ENCODE measurements around the gene CNTN4. TPM values are rescaled to one million over a fixed set of nuclear protein-coding genes. Genes with fewer than 3 reads are reported as not detected.

CNTN4 gene
- total RNA-seq, 1 donor from 2014 or later = 11.0 TPM

DNA sequence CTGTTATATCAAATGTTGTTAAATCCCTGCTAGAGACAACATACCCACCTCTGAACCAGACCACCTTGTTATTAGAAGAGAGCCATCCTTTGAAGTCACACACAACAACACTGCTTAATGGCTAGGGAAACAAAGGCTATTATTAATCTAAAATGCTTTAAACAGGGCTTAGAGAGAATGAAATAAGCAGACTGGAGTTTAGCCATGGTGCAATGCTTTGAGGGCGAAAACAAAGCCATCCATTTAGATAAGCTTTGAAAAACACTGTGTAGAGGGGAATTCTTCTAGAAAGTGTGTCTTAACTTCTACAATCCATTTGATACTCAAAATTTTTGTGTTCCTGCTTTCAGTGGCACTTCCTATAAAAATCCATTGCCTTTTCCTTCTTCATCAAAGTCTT is 862.9 kb downstream of the CNTN4 start:
- no peak overlapping the region for H3K4me3 ChIP-seq (ENCODE audit: low read length in 3 of 3)
- no peaks in the 10 kb centered on the region for H3K36me3 ChIP-seq (ENCODE audit: control insufficient read depth in 3 of 3, insufficient read depth in 3 of 3, low read length in 3 of 3)
- no peak overlapping the region for H3K27ac ChIP-seq (ENCODE audit: low read depth, low read length)
- no peaks in the 10 kb centered on the region for H3K4me1 ChIP-seq (ENCODE audit: control insufficient read depth in 3 of 3, insufficient read depth in 3 of 3, low read length in 3 of 3)
- H3K27me3 ChIP-seq (ENCODE audit: control insufficient read depth in 3 of 3, insufficient read depth in 3 of 3, low read length in 3 of 3) = no peaks in the 10 kb centered on the region
- H3K9me3 ChIP-seq (ENCODE audit: control insufficient read depth in 3 of 3, low read length in 3 of 3) = no peaks in the 10 kb centered on the region
- H3K9ac ChIP-seq (ENCODE audit: low read depth in 1 of 3, low read length in 3 of 3) = no peak overlapping the region

GRCh38 chr3:2967871-2968270 is 869.2 kb downstream of the CNTN4 start:
- Histone ChIP-seq H3K9me3 (ENCODE audit: control insufficient read depth in 3 of 3, low read length in 3 of 3) (no peaks in the 10 kb centered on the region), H3K9ac (ENCODE audit: low read depth in 1 of 3, low read length in 3 of 3) (no peak overlapping the region), H3K36me3 (ENCODE audit: control insufficient read depth in 3 of 3, insufficient read depth in 3 of 3, low read length in 3 of 3) (no peaks in the 10 kb centered on the region), H3K4me3 (ENCODE audit: low read length in 3 of 3) (no peak overlapping the region), H3K4me1 (ENCODE audit: control insufficient read depth in 3 of 3, insufficient read depth in 3 of 3, low read length in 3 of 3) (no peaks in the 10 kb centered on the region), H3K27me3 (ENCODE audit: control insufficient read depth in 3 of 3, insufficient read depth in 3 of 3, low read length in 3 of 3) (no peaks in the 10 kb centered on the region), H3K27ac (ENCODE audit: low read depth, low read length) (no peak overlapping the region)

DNA sequence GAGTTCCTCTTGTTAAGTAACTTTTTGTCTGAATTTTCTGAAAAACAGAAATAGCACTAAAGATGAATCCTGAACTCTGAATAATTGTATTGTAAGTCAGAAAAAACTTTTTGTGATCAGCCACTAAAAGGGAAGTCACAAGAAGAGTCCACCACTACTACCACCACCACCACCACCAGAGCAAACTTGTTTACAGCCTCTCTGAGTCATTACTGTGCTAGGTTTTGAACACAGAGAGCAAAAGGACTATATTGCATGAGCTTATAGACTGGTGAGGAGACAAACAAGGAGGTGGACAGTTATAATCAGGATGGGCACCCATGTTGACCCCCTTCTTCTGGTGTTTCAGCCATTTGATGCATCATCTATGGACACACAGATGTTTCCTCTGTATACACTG is 869.8 kb downstream of the CNTN4 start:
- H3K4me3 ChIP-seq (ENCODE audit: low read length in 3 of 3) = no peak overlapping the region
- no peaks in the 10 kb centered on the region for H3K4me1 ChIP-seq (ENCODE audit: control insufficient read depth in 3 of 3, insufficient read depth in 3 of 3, low read length in 3 of 3)
- H3K36me3 ChIP-seq (ENCODE audit: control insufficient read depth in 3 of 3, insufficient read depth in 3 of 3, low read length in 3 of 3) = no peaks in the 10 kb centered on the region
- H3K27me3 ChIP-seq (ENCODE audit: control insufficient read depth in 3 of 3, insufficient read depth in 3 of 3, low read length in 3 of 3) = no peaks in the 10 kb centered on the region
- H3K9me3 ChIP-seq (ENCODE audit: control insufficient read depth in 3 of 3, low read length in 3 of 3) = no peaks in the 10 kb centered on the region
- H3K9ac ChIP-seq (ENCODE audit: low read depth in 1 of 3, low read length in 3 of 3) = no peak overlapping the region
- no peak overlapping the region for H3K27ac ChIP-seq (ENCODE audit: low read depth, low read length)

- Histone ChIP-seq H3K4me3 (ENCODE audit: low read length in 3 of 3) (no peak overlapping the region), H3K9me3 (ENCODE audit: control insufficient read depth in 3 of 3, low read length in 3 of 3) (peaks cover 0 to 2% (median 0%) of the 10 kb centered on the region in 3 donors), H3K4me1 (ENCODE audit: control insufficient read depth in 3 of 3, insufficient read depth in 3 of 3, low read length in 3 of 3) (no peaks in the 10 kb centered on the region), H3K36me3 (ENCODE audit: control insufficient read depth in 3 of 3, insufficient read depth in 3 of 3, low read length in 3 of 3) (no peaks in the 10 kb centered on the region), H3K27ac (ENCODE audit: low read depth, low read length) (no peak overlapping the region), H3K9ac (ENCODE audit: low read depth in 1 of 3, low read length in 3 of 3) (no peak overlapping the region), H3K27me3 (ENCODE audit: control insufficient read depth in 3 of 3, insufficient read depth in 3 of 3, low read length in 3 of 3) (no peaks in the 10 kb centered on the region)
These were observed 877.5 kb downstream of the CNTN4 start for GRCh38 chr3:2976212-2976611.

DNA sequence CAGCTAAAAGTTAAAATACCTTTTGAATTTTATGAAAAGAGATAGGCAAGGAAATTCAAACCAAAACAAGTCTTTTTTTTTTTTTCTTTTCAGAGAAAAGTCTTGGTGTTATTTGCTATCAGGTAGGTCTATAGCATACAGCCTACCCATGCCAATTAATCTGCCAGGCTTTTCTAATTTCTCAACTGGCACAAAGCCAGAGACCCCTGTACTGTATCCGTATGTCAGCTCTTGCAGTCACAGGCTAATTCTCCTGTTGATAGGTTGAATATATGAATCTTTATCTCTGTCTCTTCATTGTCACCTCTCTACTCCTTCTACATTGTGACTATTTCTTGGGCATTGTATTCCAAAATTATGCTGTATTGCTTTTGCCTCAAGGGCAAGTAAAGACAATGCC is 878.1 kb downstream of the CNTN4 start:
- Histone ChIP-seq H3K27ac (ENCODE audit: low read depth, low read length) (no peak overlapping the region), H3K9me3 (ENCODE audit: control insufficient read depth in 3 of 3, low read length in 3 of 3) (peaks cover 0 to 2% (median 0%) of the 10 kb centered on the region in 3 donors), H3K4me1 (ENCODE audit: control insufficient read depth in 3 of 3, insufficient read depth in 3 of 3, low read length in 3 of 3) (no peaks in the 10 kb centered on the region), H3K9ac (ENCODE audit: low read depth in 1 of 3, low read length in 3 of 3) (no peak overlapping the region), H3K4me3 (ENCODE audit: low read length in 3 of 3) (no peak overlapping the region), H3K27me3 (ENCODE audit: control insufficient read depth in 3 of 3, insufficient read depth in 3 of 3, low read length in 3 of 3) (no peaks in the 10 kb centered on the region), H3K36me3 (ENCODE audit: control insufficient read depth in 3 of 3, insufficient read depth in 3 of 3, low read length in 3 of 3) (no peaks in the 10 kb centered on the region)

GRCh38 chr3:2978977-2979732 is 880.5 kb downstream of the CNTN4 start:
- Histone ChIP-seq H3K4me1 (ENCODE audit: control insufficient read depth in 3 of 3, insufficient read depth in 3 of 3, low read length in 3 of 3) (no peaks in the 10 kb centered on the region), H3K9ac (ENCODE audit: low read depth in 1 of 3, low read length in 3 of 3) (no peak overlapping the region), H3K9me3 (ENCODE audit: control insufficient read depth in 3 of 3, low read length in 3 of 3) (peaks cover 0 to 2% (median 0%) of the 10 kb centered on the region in 3 donors), H3K27me3 (ENCODE audit: control insufficient read depth in 3 of 3, insufficient read depth in 3 of 3, low read length in 3 of 3) (no peaks in the 10 kb centered on the region), H3K4me3 (ENCODE audit: low read length in 3 of 3) (no peak overlapping the region), H3K27ac (ENCODE audit: low read depth, low read length) (no peak overlapping the region), H3K36me3 (ENCODE audit: control insufficient read depth in 3 of 3, insufficient read depth in 3 of 3, low read length in 3 of 3) (no peaks in the 10 kb centered on the region)

GRCh38 chr3:2984005-2984830 is 885.6 kb downstream of the CNTN4 start:
- Histone ChIP-seq H3K27me3 (ENCODE audit: control insufficient read depth in 3 of 3, insufficient read depth in 3 of 3, low read length in 3 of 3) (no peaks in the 10 kb centered on the region), H3K27ac (ENCODE audit: low read depth, low read length) (no peak overlapping the region), H3K9me3 (ENCODE audit: control insufficient read depth in 3 of 3, low read length in 3 of 3) (peaks cover 0 to 2% (median 0%) of the 10 kb centered on the region in 3 donors), H3K4me1 (ENCODE audit: control insufficient read depth in 3 of 3, insufficient read depth in 3 of 3, low read length in 3 of 3) (no peaks in the 10 kb centered on the region), H3K4me3 (ENCODE audit: low read length in 3 of 3) (no peak overlapping the region), H3K36me3 (ENCODE audit: control insufficient read depth in 3 of 3, insufficient read depth in 3 of 3, low read length in 3 of 3) (no peaks in the 10 kb centered on the region), H3K9ac (ENCODE audit: low read depth in 1 of 3, low read length in 3 of 3) (no peak overlapping the region)

- no peaks in the 10 kb centered on the region for H3K27me3 ChIP-seq (ENCODE audit: control insufficient read depth in 3 of 3, insufficient read depth in 3 of 3, low read length in 3 of 3)
- no peak overlapping the region for H3K4me3 ChIP-seq (ENCODE audit: low read length in 3 of 3)
- H3K36me3 ChIP-seq (ENCODE audit: control insufficient read depth in 3 of 3, insufficient read depth in 3 of 3, low read length in 3 of 3) = no peaks in the 10 kb centered on the region
- H3K27ac ChIP-seq (ENCODE audit: low read depth, low read length) = no peak overlapping the region
- H3K9me3 ChIP-seq (ENCODE audit: control insufficient read depth in 3 of 3, low read length in 3 of 3) = peaks cover 0 to 2% (median 0%) of the 10 kb centered on the region in 3 donors
- no peaks in the 10 kb centered on the region for H3K4me1 ChIP-seq (ENCODE audit: control insufficient read depth in 3 of 3, insufficient read depth in 3 of 3, low read length in 3 of 3)
- H3K9ac ChIP-seq (ENCODE audit: low read depth in 1 of 3, low read length in 3 of 3) = no peak overlapping the region
These were observed 886.2 kb downstream of the CNTN4 start for GRCh38 chr3:2984831-2985220.

DNA sequence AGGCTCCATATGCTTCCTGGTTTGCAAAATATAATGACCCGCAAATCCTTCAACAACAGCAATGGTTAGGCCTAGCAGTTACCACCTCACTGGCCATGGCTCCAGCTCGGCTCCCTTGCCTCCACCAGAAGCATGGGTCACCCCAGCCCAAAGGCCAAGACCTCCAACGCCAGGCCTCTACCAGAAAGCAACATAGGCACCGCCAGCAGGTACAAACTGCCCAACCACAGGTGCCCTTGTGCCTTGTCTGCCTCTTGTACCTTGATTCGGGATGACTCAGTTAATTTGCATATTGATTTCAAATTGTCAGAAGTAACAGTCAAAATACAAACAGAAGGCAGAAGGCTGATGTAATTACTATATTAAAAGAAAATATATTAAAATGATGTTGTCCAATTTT is 886.8 kb downstream of the CNTN4 start:
- Histone ChIP-seq H3K4me1 (ENCODE audit: control insufficient read depth in 3 of 3, insufficient read depth in 3 of 3, low read length in 3 of 3) (no peaks in the 10 kb centered on the region), H3K36me3 (ENCODE audit: control insufficient read depth in 3 of 3, insufficient read depth in 3 of 3, low read length in 3 of 3) (no peaks in the 10 kb centered on the region), H3K9ac (ENCODE audit: low read depth in 1 of 3, low read length in 3 of 3) (no peak overlapping the region), H3K27me3 (ENCODE audit: control insufficient read depth in 3 of 3, insufficient read depth in 3 of 3, low read length in 3 of 3) (no peaks in the 10 kb centered on the region), H3K4me3 (ENCODE audit: low read length in 3 of 3) (no peak overlapping the region), H3K27ac (ENCODE audit: low read depth, low read length) (no peak overlapping the region), H3K9me3 (ENCODE audit: control insufficient read depth in 3 of 3, low read length in 3 of 3) (peaks cover 0 to 2% (median 0%) of the 10 kb centered on the region in 3 donors)

GRCh38 chr3:2992534-2992933 is 893.9 kb downstream of the CNTN4 start:
- no peaks in the 10 kb centered on the region for H3K4me1 ChIP-seq (ENCODE audit: control insufficient read depth in 3 of 3, insufficient read depth in 3 of 3, low read length in 3 of 3)
- no peak overlapping the region for H3K9ac ChIP-seq (ENCODE audit: low read depth in 1 of 3, low read length in 3 of 3)
- no peak overlapping the region for H3K27ac ChIP-seq (ENCODE audit: low read depth, low read length)
- no peaks in the 10 kb centered on the region for H3K27me3 ChIP-seq (ENCODE audit: control insufficient read depth in 3 of 3, insufficient read depth in 3 of 3, low read length in 3 of 3)
- no peaks in the 10 kb centered on the region for H3K9me3 ChIP-seq (ENCODE audit: control insufficient read depth in 3 of 3, low read length in 3 of 3)
- no peaks in the 10 kb centered on the region for H3K36me3 ChIP-seq (ENCODE audit: control insufficient read depth in 3 of 3, insufficient read depth in 3 of 3, low read length in 3 of 3)
- no peak overlapping the region for H3K4me3 ChIP-seq (ENCODE audit: low read length in 3 of 3)

All from skeletal muscle tissue (tissue), 4 donors.